Caco-2 (cell line): ENCODE results near the gene PIP4K2B. TPM values are rescaled to one million over a fixed set of nuclear protein-coding genes. Genes with fewer than 3 reads are reported as not detected.

Experiments used
- BruUV-seq: library from RNA; stranded (reverse); fragments of 400-500 nt; replicated peaks from 2 replicates; lab custom pipeline; 2021; lab: Mats Ljungman, UMichigan
- CTCF ChIA-PET: fragments of 300-600 bp; sonication (Branson Sonifier 250); formaldehyde crosslinking; loops from one replicate; lab custom pipeline; 2022; ENCODE audit warnings: antibody characterized with exemption; lab: Charles Lee
- POLR2A ChIA-PET: fragments of 300-600 bp; sonication (Branson Sonifier 250); formaldehyde crosslinking; loops from one replicate; lab custom pipeline; 2022; ENCODE audit warnings: antibody characterized with exemption; lab: Charles Lee
- DNase-seq, 2 experiments: peaks; one replicate each; pipeline versions ENCODE4 v3.0.0 to v3.0.0-alpha.2; 2020 to 2022
- H3K27me3 ChIP-seq: replicated peaks from 2 replicates; pipeline ENCODE4 v1.6.0; 2011; ENCODE audit warnings: low read length; ENCODE audit not compliant: control insufficient read depth, insufficient read depth
- H3K36me3 ChIP-seq: 2 replicates; pipeline ENCODE4 v1.5.1; 2011; ENCODE audit warnings: low read length; ENCODE audit not compliant: control insufficient read depth, insufficient read depth
- H3K4me1 ChIP-seq: fragments of 250-450 bp; sonication (Bioruptor Pico); 2 replicates; pipeline ENCODE4 v1.5.1; 2020; ENCODE audit warnings: mild to moderate bottlenecking
- H3K4me3 ChIP-seq: 2 replicates; pipeline ENCODE4 v1.5.1; 2011; ENCODE audit warnings: low read depth, mild to moderate bottlenecking, control low read depth, low read length
- H3K9me3 ChIP-seq: fragments of 250-450 bp; sonication (Bioruptor Pico); 2 replicates; pipeline ENCODE4 v1.5.1; 2020; ENCODE audit warnings: mild to moderate bottlenecking, moderate library complexity
- H3K27ac Mint-ChIP-seq: one replicate; pipeline ENCODE4 v1.8.0; 2022; ENCODE audit warnings: mixed read lengths; ENCODE audit not compliant: unreplicated experiment
- H3K27me3 Mint-ChIP-seq: one replicate; pipeline ENCODE4 v1.8.0; 2022; ENCODE audit warnings: mixed read lengths; ENCODE audit not compliant: insufficient read depth, unreplicated experiment
- H3K36me3 Mint-ChIP-seq: one replicate; pipeline ENCODE4 v1.8.0; 2022; ENCODE audit warnings: mild to moderate bottlenecking, mixed read lengths; ENCODE audit not compliant: insufficient read depth, unreplicated experiment
- H3K4me1 Mint-ChIP-seq: one replicate; pipeline ENCODE4 v1.8.0; 2022; ENCODE audit warnings: low read depth, mixed read lengths; ENCODE audit not compliant: unreplicated experiment
- H3K4me3 Mint-ChIP-seq: one replicate; pipeline ENCODE4 v1.8.0; 2022; ENCODE audit warnings: mild to moderate bottlenecking, moderate library complexity, mixed read lengths; ENCODE audit not compliant: unreplicated experiment
- H3K9me3 Mint-ChIP-seq: one replicate; pipeline ENCODE4 v1.8.0; 2022; ENCODE audit warnings: mixed read lengths; ENCODE audit not compliant: unreplicated experiment
- intact Hi-C: fragments of 100-400 bp; cut with micrococcal nuclease; formaldehyde crosslinking; loops from one replicate; pipeline ENCODE4 v1.10.0; 2022; ENCODE audit not compliant: unreplicated experiment
- total RNA-seq: library from RNA; stranded (reverse); gene quantifications from 2 replicates; pipeline ENCODE4 v1.2.3, GENCODE V29; 2022
- TF ChIP-seq, protein P1 (sequence below), 2 experiments: fragments of 200-600 bp in 1 of 2; IDR thresholded peaks; 1 replicate in 1 of 2; 2 replicates in 1 of 2; pipeline versions ENCODE4 v1.5.1 to v1.8.0; 2011 to 2022; ENCODE audit warnings: antibody characterized with exemption in 1 of 2, control low read depth in 1 of 2, inconsistent platforms in 1 of 2, low read depth in 1 of 2, low read length in 1 of 2, mild to moderate bottlenecking in 1 of 2, moderate library complexity in 1 of 2; ENCODE audit not compliant: insufficient read depth in 1 of 2, severe bottlenecking in 1 of 2, unreplicated experiment in 1 of 2

PIP4K2B gene
- total RNA-seq, 1 experiment from 2014 or later, result 39.6 TPM

- H3K4me1 ChIP-seq, result peaks cover 31% of the 10 kb centered on the region
- intact Hi-C loops, result loop anchor here (2.0 kb wide), 1 partner anchor 18 kb away; the partner anchor contains the start of gene CISD3
- peaks cover 36% of the 10 kb centered on the region for H3K4me1 Mint-ChIP-seq
- no peaks in the 10 kb centered on the region for H3K9me3 Mint-ChIP-seq
- no peaks in the 10 kb centered on the region for H3K9me3 ChIP-seq
- BruUV-seq, result no TSS peak
- H3K27me3 ChIP-seq, result no peaks in the 10 kb centered on the region
- ChIA-PET POLR2A (interaction anchor here (0.5 to 0.8 kb wide), 2 partner anchors 43 to 105 kb away, joined by 4 to 6 read pairs; no protein-coding TSS in a partner anchor), CTCF (interaction anchor here (1.1 kb wide), 1 partner anchor 38 kb away, joined by 3 read pairs; no protein-coding TSS in a partner anchor)
- H3K36me3 ChIP-seq, result no peaks in the 10 kb centered on the region; the same call in 1 of the 2 replicates
- no peak overlapping the region for H3K27ac Mint-ChIP-seq
- TF ChIP-seq, protein P1, sequence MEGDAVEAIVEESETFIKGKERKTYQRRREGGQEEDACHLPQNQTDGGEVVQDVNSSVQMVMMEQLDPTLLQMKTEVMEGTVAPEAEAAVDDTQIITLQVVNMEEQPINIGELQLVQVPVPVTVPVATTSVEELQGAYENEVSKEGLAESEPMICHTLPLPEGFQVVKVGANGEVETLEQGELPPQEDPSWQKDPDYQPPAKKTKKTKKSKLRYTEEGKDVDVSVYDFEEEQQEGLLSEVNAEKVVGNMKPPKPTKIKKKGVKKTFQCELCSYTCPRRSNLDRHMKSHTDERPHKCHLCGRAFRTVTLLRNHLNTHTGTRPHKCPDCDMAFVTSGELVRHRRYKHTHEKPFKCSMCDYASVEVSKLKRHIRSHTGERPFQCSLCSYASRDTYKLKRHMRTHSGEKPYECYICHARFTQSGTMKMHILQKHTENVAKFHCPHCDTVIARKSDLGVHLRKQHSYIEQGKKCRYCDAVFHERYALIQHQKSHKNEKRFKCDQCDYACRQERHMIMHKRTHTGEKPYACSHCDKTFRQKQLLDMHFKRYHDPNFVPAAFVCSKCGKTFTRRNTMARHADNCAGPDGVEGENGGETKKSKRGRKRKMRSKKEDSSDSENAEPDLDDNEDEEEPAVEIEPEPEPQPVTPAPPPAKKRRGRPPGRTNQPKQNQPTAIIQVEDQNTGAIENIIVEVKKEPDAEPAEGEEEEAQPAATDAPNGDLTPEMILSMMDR (IDR thresholded peaks at IDR 0.05; ENCODE audit: insufficient read depth in 1 of 2, low read depth in 1 of 2, low read length in 1 of 2, severe bottlenecking in 1 of 2, unreplicated experiment in 1 of 2), result no peak
- peaks cover 2% of the 10 kb centered on the region for H3K27me3 Mint-ChIP-seq
- peaks cover 46% of the 10 kb centered on the region for H3K36me3 Mint-ChIP-seq
- H3K4me3 Mint-ChIP-seq, result peak overlapping the region; percentile 79
- H3K4me3 ChIP-seq, result peak overlapping the region; percentile 90
- DNase-seq, result no peak
These were observed 50.5 kb downstream of the PIP4K2B start for GRCh38 chr17:38748892-38749222.

GRCh38 chr17:38748149-38748891 lies 51.0 kb downstream of the PIP4K2B start, which contains the start of gene PCGF2:
PCGF2 (minus strand) TSS chr17:38748336; CDS start chr17:38740402, 7,934 bp downstream.
- CTCF ChIA-PET, result no interaction called here
- intact Hi-C loops, result loop anchor here (2.0 kb wide), 1 partner anchor 18 kb away; the partner anchor contains the start of gene CISD3
- no peaks in the 10 kb centered on the region for H3K27me3 ChIP-seq
- no peaks in the 10 kb centered on the region for H3K9me3 ChIP-seq
- peak; percentile 92 to 96 for DNase-seq
- peak within 1 kb of the TSS; percentile 79 for H3K4me3 Mint-ChIP-seq
- POLR2A ChIA-PET, result no interaction called here
- H3K36me3 ChIP-seq, result no peaks in the 10 kb centered on the region
- H3K4me1 Mint-ChIP-seq, result peaks cover 37% of the 10 kb centered on the region
- peak within 1 kb of the TSS; percentile 90 for H3K4me3 ChIP-seq
- peak within 1 kb of the TSS; percentile 81 for H3K27ac Mint-ChIP-seq
- no peaks in the 10 kb centered on the region for H3K9me3 Mint-ChIP-seq
- TF ChIP-seq, protein P1 (IDR thresholded peaks at IDR 0.05; ENCODE audit: insufficient read depth in 1 of 2, low read depth in 1 of 2, low read length in 1 of 2, severe bottlenecking in 1 of 2, unreplicated experiment in 1 of 2), result no peak
- peaks cover 27% of the 10 kb centered on the region for H3K4me1 ChIP-seq
- no TSS peak for BruUV-seq
- peaks cover 2% of the 10 kb centered on the region for H3K27me3 Mint-ChIP-seq
- peaks cover 41% of the 10 kb centered on the region for H3K36me3 Mint-ChIP-seq

DNA sequence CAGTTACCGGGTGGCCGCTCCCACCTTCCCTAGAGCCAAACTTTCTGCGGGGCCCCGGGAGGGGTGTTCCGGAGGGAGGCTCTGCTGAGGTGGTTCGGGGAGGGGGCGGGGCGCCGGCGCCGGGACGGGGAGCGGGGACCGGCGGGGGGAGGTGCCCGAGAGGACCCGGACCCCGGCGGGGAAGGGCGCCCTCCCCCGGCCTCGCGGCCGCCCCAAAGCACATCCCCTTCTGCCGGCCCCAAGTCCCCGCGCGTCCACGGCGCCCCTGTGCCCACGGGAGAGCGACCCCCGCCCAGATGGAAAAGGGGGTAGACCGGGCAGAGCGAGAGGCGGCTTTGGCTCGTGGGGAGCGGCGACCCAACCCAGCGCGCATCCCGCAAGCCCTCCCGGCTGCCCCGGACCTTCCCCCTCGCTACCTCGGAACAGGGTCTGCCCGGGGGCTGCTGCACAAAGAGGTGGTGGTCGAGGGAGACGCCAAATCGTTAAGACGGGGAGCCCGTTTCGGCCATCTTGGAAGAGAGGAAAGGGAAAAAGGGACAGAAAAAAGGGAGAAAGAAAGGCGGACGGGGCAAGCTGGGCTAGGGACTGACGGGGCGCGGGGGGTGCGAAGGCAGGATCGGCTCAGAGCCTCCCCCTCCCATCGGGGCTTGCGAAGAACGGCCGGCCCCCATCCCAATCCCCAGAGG lies 51.8 kb downstream of the PIP4K2B start:
- Mint-ChIP-seq H3K27me3 (peaks cover 2% of the 10 kb centered on the region), H3K36me3 (peaks cover 38% of the 10 kb centered on the region), H3K9me3 (no peaks in the 10 kb centered on the region), H3K27ac (peak overlapping the region; percentile 81), H3K4me1 (peaks cover 42% of the 10 kb centered on the region), H3K4me3 (peak overlapping the region; percentile 79)
- Histone ChIP-seq H3K9me3 (no peaks in the 10 kb centered on the region), H3K4me1 (peaks cover 27% of the 10 kb centered on the region), H3K27me3 (no peaks in the 10 kb centered on the region), H3K36me3 (no peaks in the 10 kb centered on the region), H3K4me3 (peak overlapping the region; percentile 90)
- peak in 1 of 2 experiments; percentile 58 for DNase-seq
- ChIA-PET CTCF (interaction anchor here (2.4 kb wide), 1 partner anchor 12 kb away, joined by 11 read pairs; no protein-coding TSS in a partner anchor), POLR2A (no interaction called here)
- intact Hi-C loops, result loop anchor here (2.0 kb wide), 1 partner anchor 17 kb away; the partner anchor contains the start of gene CISD3
- BruUV-seq, result no TSS peak
- TF ChIP-seq, protein P1 (IDR thresholded peaks at IDR 0.05; ENCODE audit: insufficient read depth in 1 of 2, low read depth in 1 of 2, low read length in 1 of 2, severe bottlenecking in 1 of 2, unreplicated experiment in 1 of 2), result peak in 1 of 2 experiments; percentile 16
